Hepatic stellate cell (primary cell): ENCODE results near the gene GALT.

ENCODE experiments used
- DNase-seq: peaks from one replicate; pipeline ENCODE4 v3.0.0; 2011; ENCODE audit warnings: low spot score

GALT gene

GRCh38 chr9:34684145-34684544 is 37.7 kb downstream of the GALT start:
- DNase-seq, result no peak

GRCh38 chr9:34684816-34685215 is 38.3 kb downstream of the GALT start:
- no peak for DNase-seq

GRCh38 chr9:34685591-34685990 is 39.1 kb downstream of the GALT start:
- no peak for DNase-seq

- DNase-seq, result no peak
These were observed 39.8 kb downstream of the GALT start for GRCh38 chr9:34686231-34686630.

- DNase-seq, result no peak
These were observed 40.3 kb downstream of the GALT start for GRCh38 chr9:34686732-34687131.

GRCh38 chr9:34687276-34688030 is 41.0 kb downstream of the GALT start:
- no peak for DNase-seq

- DNase-seq, result no peak
These were observed 42.0 kb downstream of the GALT start for GRCh38 chr9:34688329-34689115.

GRCh38 chr9:34689116-34689470 is 42.6 kb downstream of the GALT start:
- no peak for DNase-seq

- no peak for DNase-seq
These were observed 43.0 kb downstream of the GALT start for GRCh38 chr9:34689512-34689911.

- no peak for DNase-seq
These were observed 44.8 kb downstream of the GALT start, which contains the start of gene CCL19 for GRCh38 chr9:34690983-34691935. CCL19 (minus strand) TSS chr9:34691276; CDS start chr9:34691139, 137 bp downstream.

- no peak for DNase-seq
These were observed 45.5 kb downstream of the GALT start for GRCh38 chr9:34691936-34692315.

- DNase-seq, result no peak
These were observed 47.1 kb downstream of the GALT start for GRCh38 chr9:34693560-34693959.

GRCh38 chr9:34694811-34695210 is 48.3 kb downstream of the GALT start:
- no peak for DNase-seq
